DMS79 (cell line): ENCODE data around the gene CCNY.
"Not testable (repeated sequence)": the region's sequence is repeated elsewhere in the genome, so short reads cannot be mapped to it uniquely, and the experiment has no call there.

ENCODE experiments used
- DNase-seq: peaks from one replicate; lab custom pipeline; 2025; lab: John Stamatoyannopoulos, UW

The CCNY gene

GRCh38 chr10:35517431-35518181, 181.3 kb downstream of the CCNY start:
- DNase-seq, result no peak

GRCh38 chr10:35518187-35518586, 181.9 kb downstream of the CCNY start:
- DNase-seq, result not testable (repeated sequence)

- no peak for DNase-seq
Measured at GRCh38 chr10:35520996-35521395, 184.7 kb downstream of the CCNY start.

GRCh38 chr10:35523670-35524225, 187.4 kb downstream of the CCNY start:
- no peak for DNase-seq

- no peak for DNase-seq
Measured at GRCh38 chr10:35526746-35527145, 190.4 kb downstream of the CCNY start.

GRCh38 chr10:35532141-35532540, 195.8 kb downstream of the CCNY start:
- DNase-seq, result no peak

GRCh38 chr10:35533565-35533964, 197.3 kb downstream of the CCNY start:
- DNase-seq, result no peak

- DNase-seq, result no peak
Measured at GRCh38 chr10:35535136-35535535, 198.8 kb downstream of the CCNY start.

- no peak for DNase-seq
Measured at GRCh38 chr10:35536789-35537188, 200.5 kb downstream of the CCNY start.

- not testable (repeated sequence) for DNase-seq
Measured at GRCh38 chr10:35537925-35538324, 201.6 kb downstream of the CCNY start.

- DNase-seq, result no peak
Measured at GRCh38 chr10:35540296-35541164, 204.2 kb downstream of the CCNY start.

- no peak for DNase-seq
Measured at GRCh38 chr10:35541720-35542119, 205.4 kb downstream of the CCNY start.

GRCh38 chr10:35542303-35542702, 206.0 kb downstream of the CCNY start:
- DNase-seq, result no peak

GRCh38 chr10:35545079-35545657, 208.9 kb downstream of the CCNY start:
- no peak for DNase-seq

GRCh38 chr10:35545878-35546590, 209.7 kb downstream of the CCNY start:
- DNase-seq, result no peak

GRCh38 chr10:35546824-35547225, 210.5 kb downstream of the CCNY start:
- DNase-seq, result no peak

- DNase-seq, result no peak
Measured at GRCh38 chr10:35552650-35553342, 216.5 kb downstream of the CCNY start.

- no peak for DNase-seq
Measured at GRCh38 chr10:35554036-35554435, 217.7 kb downstream of the CCNY start.

GRCh38 chr10:35554461-35555056, 218.2 kb downstream of the CCNY start:
- no peak for DNase-seq

GRCh38 chr10:35555962-35556930, 219.9 kb downstream of the CCNY start:
- DNase-seq, result no peak
